Measurements from ENCODE around the gene MINPP1.
"Not testable (repeated sequence)": the region's sequence is repeated elsewhere in the genome, so short reads cannot be mapped to it uniquely, and the experiment has no call there.

The MINPP1 gene

GRCh38 chr10:87504640-87505365, at the start of gene MINPP1:
Gene MINPP1, plus strand, starts transcription at chr10:87504893. Its CDS starts 23 bp downstream, at chr10:87504916.
- peak; percentile 74 for DNase-seq

GRCh38 chr10:87456586-87457220, 48.0 kb upstream of the MINPP1 start:
- DNase-seq: not testable (repeated sequence)

- DNase-seq: not testable (repeated sequence)
Measured at GRCh38 chr10:87461751-87462150, 42.9 kb upstream of the MINPP1 start.

GRCh38 chr10:87466849-87467248, 37.8 kb upstream of the MINPP1 start:
- DNase-seq: not testable (repeated sequence)

- not testable (repeated sequence) for DNase-seq
Measured at GRCh38 chr10:87488733-87489132, 16.0 kb upstream of the MINPP1 start.

- not testable (repeated sequence) for DNase-seq
Measured at GRCh38 chr10:87490285-87490684, 14.4 kb upstream of the MINPP1 start.

GRCh38 chr10:87492450-87492849, 12.2 kb upstream of the MINPP1 start:
- DNase-seq: not testable (repeated sequence)

GRCh38 chr10:87495446-87495845, 9.2 kb upstream of the MINPP1 start:
- not testable (repeated sequence) for DNase-seq

- not testable (repeated sequence) for DNase-seq
Measured at GRCh38 chr10:87497386-87497785, 7.3 kb upstream of the MINPP1 start.

GRCh38 chr10:87498106-87498789, 6.4 kb upstream of the MINPP1 start:
- DNase-seq: not testable (repeated sequence)

- no peak for DNase-seq
Measured at GRCh38 chr10:87500646-87501048, 4.0 kb upstream of the MINPP1 start.

- DNase-seq: no peak
Measured at GRCh38 chr10:87503401-87503800, 1.3 kb upstream of the MINPP1 start.

- DNase-seq: no peak
Measured at GRCh38 chr10:87503886-87504285, 807 bp upstream of the MINPP1 start.

- peak; percentile 38 for DNase-seq
Measured at GRCh38 chr10:87504307-87504639, 420 bp upstream of the MINPP1 start.

GRCh38 chr10:87505366-87506111, 846 bp downstream of the MINPP1 start:
- DNase-seq: no peak

GRCh38 chr10:87506956-87507355, 2.3 kb downstream of the MINPP1 start:
- DNase-seq: no peak

- no peak for DNase-seq
Measured at GRCh38 chr10:87507879-87508483, 3.3 kb downstream of the MINPP1 start.

GRCh38 chr10:87508837-87509236, 4.1 kb downstream of the MINPP1 start:
- DNase-seq: no peak

- DNase-seq: no peak
Measured at GRCh38 chr10:87510025-87510424, 5.3 kb downstream of the MINPP1 start.

- DNase-seq: no peak
Measured at GRCh38 chr10:87511526-87511925, 6.8 kb downstream of the MINPP1 start.

- no peak for DNase-seq
Measured at GRCh38 chr10:87518937-87519336, 14.2 kb downstream of the MINPP1 start.

- DNase-seq: no peak
Measured at GRCh38 chr10:87519582-87519981, 14.9 kb downstream of the MINPP1 start.

GRCh38 chr10:87523731-87524130, 19.0 kb downstream of the MINPP1 start:
- DNase-seq: no peak
